IMR-90 (cell line): ENCODE data around the gene TRMT6. TPM values are rescaled to one million over a fixed set of nuclear protein-coding genes. Genes with fewer than 3 reads are reported as not detected.

ENCODE experiments used
- ATAC-seq: fragments of 200-7000 bp; cut with Tn5 transposase; 2 replicates; pipeline ENCODE4 v1.9.1; 2020; ENCODE audit warnings: low read depth, mild to moderate bottlenecking, moderate library complexity
- BruUV-seq: library from RNA; stranded (reverse); fragments of 400-500 nt; replicated peaks from 2 replicates; lab custom pipeline; 2021; lab: Mats Ljungman, UMichigan
- CTCF ChIA-PET: fragments of 300-600 bp; formaldehyde crosslinking; extraction: SDS; loops from one replicate; lab custom pipeline; 2021; ENCODE audit warnings: antibody characterized with exemption; lab: Yijun Ruan, JAX
- POLR2A ChIA-PET: fragments of 300-600 bp; sonication (Branson Sonifier 250); formaldehyde crosslinking; loops from one replicate; lab custom pipeline; 2022; ENCODE audit warnings: antibody characterized with exemption; ENCODE audit not compliant: unreplicated experiment; lab: Charles Lee
- DNase-seq: peaks from one replicate; pipeline ENCODE4 v3.0.0; 2013
- H2AFZ ChIP-seq: replicated peaks from 2 replicates; pipeline ENCODE3; 2013; ENCODE audit warnings: low read length, mild to moderate bottlenecking; ENCODE audit not compliant: poor library complexity
- H2AK5ac ChIP-seq: 2 replicates; pipeline ENCODE4 v1.6.1; 2013; ENCODE audit warnings: low read depth, low read length, inconsistent platforms
- H2AK9ac ChIP-seq: replicated peaks from 2 replicates; pipeline ENCODE3; 2013; ENCODE audit warnings: mild to moderate bottlenecking, low read depth, low read length, moderate library complexity; ENCODE audit not compliant: poor library complexity
- H2BK120ac ChIP-seq: 2 replicates; pipeline ENCODE4 v1.6.1; 2013; ENCODE audit warnings: low read depth, low read length, inconsistent platforms
- H2BK15ac ChIP-seq: 3 replicates; pipeline ENCODE4 v1.6.1; 2013; ENCODE audit warnings: low read depth, low read length, inconsistent platforms
- H2BK20ac ChIP-seq: 2 replicates; pipeline ENCODE4 v1.6.1; 2013; ENCODE audit warnings: low read depth, mild to moderate bottlenecking, inconsistent platforms, low read length, moderate library complexity
- H2BK5ac ChIP-seq: 2 replicates; pipeline ENCODE4 v1.6.1; 2013; ENCODE audit warnings: mild to moderate bottlenecking, low read depth, low read length, inconsistent platforms; ENCODE audit not compliant: poor library complexity, severe bottlenecking
- H3K14ac ChIP-seq: replicated peaks from 2 replicates; pipeline ENCODE4 v1.6.1; 2013; ENCODE audit warnings: low read depth, low read length, inconsistent platforms
- H3K18ac ChIP-seq: 2 replicates; pipeline ENCODE4 v1.6.1; 2013; ENCODE audit warnings: low read depth, low read length, control low read depth
- H3K23ac ChIP-seq: 2 replicates; pipeline ENCODE4 v1.6.1; 2013; ENCODE audit warnings: low read depth, low read length, inconsistent platforms
- H3K27ac ChIP-seq: 2 replicates; pipeline ENCODE4 v1.5.1; 2013; ENCODE audit warnings: mild to moderate bottlenecking, control low read depth, low read length; ENCODE audit not compliant: insufficient read depth
- H3K27me3 ChIP-seq: 2 replicates; pipeline ENCODE4 v1.6.1; 2013; ENCODE audit warnings: low read length; ENCODE audit not compliant: control insufficient read depth, insufficient read depth
- H3K36me3 ChIP-seq: 2 replicates; pipeline ENCODE4 v1.6.1; 2013; ENCODE audit warnings: low read length, mixed read lengths; ENCODE audit not compliant: control insufficient read depth, insufficient read depth
- H3K4ac ChIP-seq: 2 replicates; pipeline ENCODE4 v1.6.1; 2013; ENCODE audit warnings: low read depth, low read length, inconsistent platforms
- H3K4me1 ChIP-seq: 2 replicates; pipeline ENCODE4 v1.6.1; 2013; ENCODE audit warnings: low read length, mixed read lengths; ENCODE audit not compliant: control insufficient read depth, insufficient read depth
- H3K4me2 ChIP-seq: 2 replicates; pipeline ENCODE4 v1.6.1; 2013; ENCODE audit warnings: low read depth, mild to moderate bottlenecking, control low read depth, low read length, moderate library complexity
- H3K4me3 ChIP-seq: 2 replicates; pipeline ENCODE4 v1.5.1; 2013; ENCODE audit warnings: low read depth, mild to moderate bottlenecking, control low read depth, low read length, moderate library complexity; ENCODE audit not compliant: insufficient read depth
- H3K56ac ChIP-seq: 2 replicates; pipeline ENCODE4 v1.6.1; 2013; ENCODE audit warnings: low read length, inconsistent platforms; ENCODE audit not compliant: insufficient read depth; ENCODE audit errors: extremely low read depth
- H3K79me1 ChIP-seq, 2 experiments: 2 replicates each; pipeline ENCODE4 v1.6.1; 2013; ENCODE audit warnings: low read length in 2 of 2, inconsistent platforms in 1 of 2, low read depth in 1 of 2
- H3K9ac ChIP-seq: 2 replicates; pipeline ENCODE4 v1.6.1; 2013; ENCODE audit warnings: low read depth, low read length, control low read depth
- H3K9me1 ChIP-seq: 2 replicates; pipeline ENCODE4 v1.6.1; 2013; ENCODE audit warnings: low read length, inconsistent platforms; ENCODE audit not compliant: insufficient read depth
- H3K9me3 ChIP-seq: 2 replicates; pipeline ENCODE4 v1.6.1; 2013; ENCODE audit warnings: low read length; ENCODE audit not compliant: control insufficient read depth, insufficient read depth
- H4K20me1 ChIP-seq: 2 replicates; pipeline ENCODE4 v1.6.1; 2013; ENCODE audit warnings: low read length, inconsistent platforms; ENCODE audit not compliant: insufficient read depth
- H4K5ac ChIP-seq: 2 replicates; pipeline ENCODE4 v1.6.1; 2013; ENCODE audit warnings: mild to moderate bottlenecking, low read depth, low read length, control low read depth
- H4K8ac ChIP-seq, 2 experiments: 2 replicates each; pipeline ENCODE4 v1.6.1; 2013; ENCODE audit warnings: low read depth in 2 of 2, low read length in 2 of 2, control low read depth in 1 of 2, inconsistent platforms in 1 of 2
- H4K91ac ChIP-seq: 2 replicates; pipeline ENCODE4 v1.6.1; 2013; ENCODE audit warnings: low read depth, low read length, inconsistent platforms; ENCODE audit not compliant: insufficient read depth
- BHLHE40 ChIP-seq: fragments of 150-350 bp; IDR thresholded peaks from 2 replicates; pipeline ENCODE4 v1.6.1; 2016; ENCODE audit warnings: mild to moderate bottlenecking, low read depth, low read length
- CEBPB ChIP-seq: IDR thresholded peaks from 2 replicates; pipeline ENCODE4 v1.6.1; 2012; ENCODE audit warnings: low read depth, low read length, improper control_type of control experiment
- CHD1 ChIP-seq: IDR thresholded peaks from 2 replicates; pipeline ENCODE4 v1.6.1; 2012; ENCODE audit warnings: low read depth, low read length, improper control_type of control experiment
- FOS ChIP-seq: fragments of 150-350 bp; IDR thresholded peaks from 2 replicates; pipeline ENCODE4 v1.6.1; 2016; ENCODE audit warnings: low read depth, low read length
- MAFK ChIP-seq: IDR thresholded peaks from 2 replicates; pipeline ENCODE4 v1.6.1; 2012; ENCODE audit warnings: low read depth, low read length, improper control_type of control experiment
- MAZ ChIP-seq: IDR thresholded peaks from 2 replicates; pipeline ENCODE4 v1.6.1; 2012; ENCODE audit warnings: low read depth, mild to moderate bottlenecking, low read length, improper control_type of control experiment, moderate library complexity, borderline replicate concordance
- MXI1 ChIP-seq: IDR thresholded peaks from 2 replicates; pipeline ENCODE4 v1.6.1; 2012; ENCODE audit warnings: low read depth, mild to moderate bottlenecking, low read length, moderate library complexity, borderline replicate concordance
- NFE2L2 ChIP-seq: fragments of 150-350 bp; IDR thresholded peaks from 2 replicates; pipeline ENCODE4 v1.6.1; 2016; ENCODE audit warnings: low read depth, mild to moderate bottlenecking, low read length
- POLR2A ChIP-seq: IDR thresholded peaks from 2 replicates; pipeline ENCODE4 v1.6.1; 2012; ENCODE audit warnings: mild to moderate bottlenecking, low read depth, low read length
- RAD21 ChIP-seq: IDR thresholded peaks from 2 replicates; pipeline ENCODE4 v1.6.1; 2012; ENCODE audit warnings: low read length, improper control_type of control experiment
- RCOR1 ChIP-seq: IDR thresholded peaks from 2 replicates; pipeline ENCODE4 v1.6.1; 2012; ENCODE audit warnings: mild to moderate bottlenecking, low read length, improper control_type of control experiment; ENCODE audit not compliant: insufficient replicate concordance
- RFX5 ChIP-seq: IDR thresholded peaks from 2 replicates; pipeline ENCODE4 v1.8.0; 2012; ENCODE audit warnings: low read depth, mild to moderate bottlenecking, low read length, moderate library complexity
- SMC3 ChIP-seq: fragments of 150-350 bp; IDR thresholded peaks from 2 replicates; pipeline ENCODE4 v1.6.1; 2016; ENCODE audit warnings: low read depth, mild to moderate bottlenecking, antibody characterized with exemption, low read length, moderate library complexity
- USF2 ChIP-seq: fragments of 150-350 bp; IDR thresholded peaks from 2 replicates; pipeline ENCODE4 v1.6.1; 2017; ENCODE audit warnings: mild to moderate bottlenecking, antibody characterized with exemption, low read length, low read depth
- WGBS, 2 experiments: methylation state at CpG; one replicate each; pipeline versions ENCODE4 v1.1.5 to v1.1.7; 2013; ENCODE audit warnings: missing lambda C conversion rate in 2 of 2; ENCODE audit not compliant: insufficient read length in 1 of 2; ENCODE audit errors: extremely low coverage in 2 of 2; 5-methylcytosine and 5-hydroxymethylcytosine counted together
- dilution Hi-C: fragments of 300-500 bp; cut with HindIII; formaldehyde crosslinking; loops from one replicate; pipeline ENCODE4 v1.14.3; 2018; ENCODE audit warnings: low sequenced_read_pairs; ENCODE audit not compliant: unreplicated experiment
- in situ Hi-C: fragments of 300-500 bp; cut with MboI; formaldehyde crosslinking; loops from 3 replicates; pipeline ENCODE4 v1.14.3; 2019; ENCODE audit warnings: low sequenced_read_pairs, inconsistent platforms, mixed read lengths
- intact Hi-C: fragments of 100-400 bp; cut with micrococcal nuclease; formaldehyde crosslinking; loops from 2 replicates; pipeline ENCODE4 v1.10.0; 2022
- polyA plus RNA-seq, 3 experiments: library from polyadenylated mRNA; depleted of rRNA; stranded (reverse); fragments of >200 nt; gene quantifications; 2 replicates each; pipeline ENCODE4 v1.2.3, GENCODE V29; 2012; ENCODE audit warnings: low replicate concordance in 1 of 3
- total RNA-seq: library from RNA; depleted of rRNA; stranded (reverse); fragments of >200 nt; gene quantifications from 2 replicates; pipeline ENCODE4 v1.2.3, GENCODE V29; 2012
- TF ChIP-seq, protein P1 (sequence below): fragments of 150-350 bp; IDR thresholded peaks from 2 replicates; pipeline ENCODE4 v1.6.1; 2016; ENCODE audit warnings: low read depth, mild to moderate bottlenecking, low read length, moderate library complexity, borderline replicate concordance
- TF ChIP-seq, protein P2 (sequence below): conservative IDR thresholded peaks from 2 replicates; pipeline ENCODE4 v1.5.1; 2012; ENCODE audit warnings: mild to moderate bottlenecking, low read depth, low read length, improper control_type of control experiment

TRMT6 gene
- total and polyA plus RNA-seq, 2 of the 4 experiments (the other 2 are of a cell fraction): 7.2 to 8.0 TPM

GRCh38 chr20:5947276-5947675 lies 3.1 kb downstream of the TRMT6 start:
- in situ Hi-C loops: no loop called here
- intact Hi-C loops: no loop called here
- whole genome bisulfite sequencing, 2 experiments: no CpG with 5 or more reads among the region's 6 CpGs

More at GRCh38 chr20:5947276-5947675, 3.1 kb downstream of the TRMT6 start:
- Histone ChIP-seq H3K27me3 (no peaks in the 10 kb centered on the region), H2AFZ (no peak overlapping the region), H3K79me1 (peaks cover 26 to 38% of the 10 kb centered on the region in 2 experiments), H3K4me2 (no peak overlapping the region), H2BK20ac (no peak overlapping the region), H2AK5ac (no peak overlapping the region), H3K9ac (no peak overlapping the region), H3K56ac (no peak overlapping the region), H3K4me1 (no peaks in the 10 kb centered on the region), H3K4me3 (no peak overlapping the region), H2BK120ac (no peak overlapping the region), H3K14ac (no peak overlapping the region), H2BK15ac (no peak overlapping the region), H4K91ac (no peak overlapping the region), H2BK5ac (no peak overlapping the region), H3K9me3 (no peaks in the 10 kb centered on the region), H3K9me1 (0 out of 2 replicates have a peak, but pooled peaks cover 6% of the 10 kb centered on the region), H4K20me1 (0 out of 2 replicates have a peak, but pooled peaks cover 3% of the 10 kb centered on the region), H3K18ac (no peak overlapping the region), H3K23ac (no peak overlapping the region), H4K8ac (no peak overlapping the region), H2AK9ac (no peak overlapping the region), H3K27ac (no peak overlapping the region), H3K36me3 (peaks cover 20% of the 10 kb centered on the region), H4K5ac (no peak overlapping the region), H3K4ac (no peak overlapping the region)
- no peak for ATAC-seq
- no TSS peak for BruUV-seq
- dilution Hi-C loops: no loop called here
- DNase-seq: no peak
- CTCF ChIA-PET: interaction anchor here (0.6 kb wide), 1 partner anchor 68 kb away, joined by 3 read pairs; no protein-coding TSS in a partner anchor
- POLR2A ChIA-PET: no interaction called here
- no peak for TF ChIP-seq RFX5
- TF ChIP-seq CEBPB: no peak
- no peak for TF ChIP-seq CHD1
- no peak for TF ChIP-seq RCOR1
- TF ChIP-seq NFE2L2: no peak
- TF ChIP-seq MXI1: no peak
- TF ChIP-seq POLR2A: no peak
- TF ChIP-seq MAFK: no peak
- TF ChIP-seq, protein P1, sequence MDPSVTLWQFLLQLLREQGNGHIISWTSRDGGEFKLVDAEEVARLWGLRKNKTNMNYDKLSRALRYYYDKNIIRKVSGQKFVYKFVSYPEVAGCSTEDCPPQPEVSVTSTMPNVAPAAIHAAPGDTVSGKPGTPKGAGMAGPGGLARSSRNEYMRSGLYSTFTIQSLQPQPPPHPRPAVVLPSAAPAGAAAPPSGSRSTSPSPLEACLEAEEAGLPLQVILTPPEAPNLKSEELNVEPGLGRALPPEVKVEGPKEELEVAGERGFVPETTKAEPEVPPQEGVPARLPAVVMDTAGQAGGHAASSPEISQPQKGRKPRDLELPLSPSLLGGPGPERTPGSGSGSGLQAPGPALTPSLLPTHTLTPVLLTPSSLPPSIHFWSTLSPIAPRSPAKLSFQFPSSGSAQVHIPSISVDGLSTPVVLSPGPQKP: no peak
- no peak for TF ChIP-seq FOS
- no peak for TF ChIP-seq USF2
- TF ChIP-seq, protein P2, sequence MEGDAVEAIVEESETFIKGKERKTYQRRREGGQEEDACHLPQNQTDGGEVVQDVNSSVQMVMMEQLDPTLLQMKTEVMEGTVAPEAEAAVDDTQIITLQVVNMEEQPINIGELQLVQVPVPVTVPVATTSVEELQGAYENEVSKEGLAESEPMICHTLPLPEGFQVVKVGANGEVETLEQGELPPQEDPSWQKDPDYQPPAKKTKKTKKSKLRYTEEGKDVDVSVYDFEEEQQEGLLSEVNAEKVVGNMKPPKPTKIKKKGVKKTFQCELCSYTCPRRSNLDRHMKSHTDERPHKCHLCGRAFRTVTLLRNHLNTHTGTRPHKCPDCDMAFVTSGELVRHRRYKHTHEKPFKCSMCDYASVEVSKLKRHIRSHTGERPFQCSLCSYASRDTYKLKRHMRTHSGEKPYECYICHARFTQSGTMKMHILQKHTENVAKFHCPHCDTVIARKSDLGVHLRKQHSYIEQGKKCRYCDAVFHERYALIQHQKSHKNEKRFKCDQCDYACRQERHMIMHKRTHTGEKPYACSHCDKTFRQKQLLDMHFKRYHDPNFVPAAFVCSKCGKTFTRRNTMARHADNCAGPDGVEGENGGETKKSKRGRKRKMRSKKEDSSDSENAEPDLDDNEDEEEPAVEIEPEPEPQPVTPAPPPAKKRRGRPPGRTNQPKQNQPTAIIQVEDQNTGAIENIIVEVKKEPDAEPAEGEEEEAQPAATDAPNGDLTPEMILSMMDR: no peak
- no peak for TF ChIP-seq SMC3
- no peak for TF ChIP-seq RAD21
- TF ChIP-seq BHLHE40: no peak
- no peak for TF ChIP-seq MAZ
